ENCODE data around the gene NEDD9. TPM values are rescaled to one million over a fixed set of nuclear protein-coding genes. Genes with fewer than 3 reads are reported as not detected.
A peak's percentile ranks its signal among the peaks of the same experiment; 100 is the strongest.

Gene NEDD9
- total and polyA plus RNA-seq, 2 of the 4 experiments (the other 2 are of a cell fraction), result 7.6 to 16.5 TPM

GRCh38 chr6:11142296-11143027 lies 90.0 kb downstream of the NEDD9 start:
- Histone ChIP-seq H2BK20ac (ENCODE audit: low read depth, low read length) (peak overlapping the region; percentile 34; the same call in 1 of the 2 replicates), H3K27me3 (ENCODE audit: control insufficient read depth, insufficient read depth, low read length) (no peaks in the 10 kb centered on the region), H3K4ac (ENCODE audit: low read depth, low read length) (peak overlapping the region; percentile 39; the same call in 1 of the 2 replicates), H3K4me1 (ENCODE audit: control insufficient read depth, insufficient read depth, low read length) (peaks cover 10% of the 10 kb centered on the region), H4K8ac (ENCODE audit: low read depth in 2 of 2, low read length in 2 of 2) (0 out of 4 replicates have a peak overlapping the region, but pooled peaks of 1 of the 2 experiments have one; percentile 3), H3K9me1 (ENCODE audit: insufficient read depth, low read length) (peaks cover 3% of the 10 kb centered on the region), H3K4me2 (ENCODE audit: low read depth, low read length) (no peak overlapping the region), H3K79me1 (ENCODE audit: low read depth in 1 of 2, low read length in 2 of 2) (peaks cover 2 to 24% of the 10 kb centered on the region in 2 experiments; a peak in 2 of 4 replicates), H2AK5ac (ENCODE audit: low read depth, low read length) (peak overlapping the region; percentile 35; the same call in 1 of the 2 replicates), H2BK5ac (ENCODE audit: low read depth, low read length, poor library complexity, severe bottlenecking) (no peak overlapping the region), H2BK15ac (ENCODE audit: low read depth, low read length) (peak overlapping the region; percentile 37; the same call in 1 of the 3 replicates), H3K18ac (ENCODE audit: low read depth, low read length) (no peak overlapping the region; the same call in 1 of the 2 replicates), H3K27ac (ENCODE audit: insufficient read depth, low read length) (no peak overlapping the region), H3K9me3 (ENCODE audit: control insufficient read depth, insufficient read depth, low read length) (no peaks in the 10 kb centered on the region), H3K9ac (ENCODE audit: low read depth, low read length) (no peak overlapping the region), H4K5ac (ENCODE audit: low read depth, low read length) (no peak overlapping the region; the same call in 1 of the 2 replicates), H4K91ac (ENCODE audit: insufficient read depth, low read depth, low read length) (no peak overlapping the region), H2AK9ac (replicated peaks; ENCODE audit: low read depth, low read length, poor library complexity) (no peak overlapping the region), H4K20me1 (ENCODE audit: insufficient read depth, low read length) (peaks cover 8% of the 10 kb centered on the region; the same call in 1 of the 2 replicates), H3K4me3 (ENCODE audit: insufficient read depth, low read depth, low read length) (no peak overlapping the region), H3K56ac (ENCODE audit: extremely low read depth, insufficient read depth, low read length) (no peak overlapping the region), H3K23ac (ENCODE audit: low read depth, low read length) (no peak overlapping the region), H2AFZ (replicated peaks; ENCODE audit: low read length, poor library complexity) (no peak overlapping the region), H3K14ac (replicated peaks; ENCODE audit: low read depth, low read length) (no peak overlapping the region), H2BK120ac (ENCODE audit: low read depth, low read length) (no peak overlapping the region), H3K36me3 (ENCODE audit: control insufficient read depth, insufficient read depth, low read length) (no peaks in the 10 kb centered on the region)
- POLR2A ChIA-PET (ENCODE audit: unreplicated experiment), result no interaction called here
- in situ Hi-C loops (cut with MboI; ENCODE audit: low sequenced_read_pairs), result loop anchor here (5.0 kb wide), 1 partner anchor 355 kb away; no protein-coding TSS in a partner anchor
- WGBS, 2 experiments (ENCODE audit: extremely low coverage in 2 of 2, insufficient read length in 1 of 2), result 85% methylated on average over 2 of the region's 8 CpGs; no CpG with 5 or more reads in 1 of the 2 experiments
- no TSS peak for BruUV-seq (replicated peaks)
- CTCF ChIA-PET, result interaction anchor here (1.1 to 3.5 kb wide), 2 partner anchors 49 to 354 kb away, joined by 3 to 15 read pairs; partner anchors contain the start of gene SMIM13
- dilution Hi-C loops (cut with HindIII; ENCODE audit: low sequenced_read_pairs, unreplicated experiment), result no loop called here
- no peak for DNase-seq
- TF ChIP-seq USF2 (IDR thresholded peaks at IDR 0.05; ENCODE audit: low read depth, low read length) (no peak), SMC3 (IDR thresholded peaks at IDR 0.05; ENCODE audit: low read depth, low read length) (no peak), RFX5 (IDR thresholded peaks at IDR 0.05; ENCODE audit: low read depth, low read length) (no peak), MXI1 (IDR thresholded peaks at IDR 0.05; ENCODE audit: borderline replicate concordance, low read depth, low read length) (no peak), CTCF (conservative IDR thresholded peaks at IDR 0.05; ENCODE audit: low read depth, low read length) (no peak), FOS (IDR thresholded peaks at IDR 0.05; ENCODE audit: low read depth, low read length) (no peak), CHD1 (IDR thresholded peaks at IDR 0.05; ENCODE audit: low read depth, low read length) (no peak), RAD21 (IDR thresholded peaks at IDR 0.05; ENCODE audit: low read length) (no peak), POLR2A (IDR thresholded peaks at IDR 0.05; ENCODE audit: low read depth, low read length) (no peak)
- intact Hi-C loops (cut with micrococcal nuclease), result loop anchor here (5.0 kb wide), 1 partner anchor 290 kb away; no protein-coding TSS in a partner anchor
- no peak for ATAC-seq (ENCODE audit: low read depth)

Measured in IMR-90 (cell line).